NCI-H1092 treated with DMSO at 0.1 percent for 48 hours (cell line): ENCODE data around the gene RER1.

Experiments
- DNase-seq: peaks from one replicate; lab custom pipeline; 2025; lab: John Stamatoyannopoulos, UW

Gene RER1

DNA sequence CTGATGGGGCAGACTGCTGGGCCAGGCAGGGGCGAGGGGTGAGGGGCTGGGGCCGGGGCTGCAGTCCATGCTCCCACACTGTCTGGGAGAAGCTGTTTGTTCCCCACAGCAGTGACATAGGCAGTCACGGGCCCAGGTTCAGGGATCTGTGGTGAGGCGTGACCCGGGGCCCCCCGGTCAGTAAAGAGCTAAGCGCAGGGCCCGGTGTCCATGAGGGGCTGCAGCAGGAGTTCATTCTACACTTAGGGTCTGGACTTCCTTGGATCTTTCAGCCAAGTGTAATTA is 16.3 kb downstream of the RER1 start:
- DNase-seq, result no peak

DNA sequence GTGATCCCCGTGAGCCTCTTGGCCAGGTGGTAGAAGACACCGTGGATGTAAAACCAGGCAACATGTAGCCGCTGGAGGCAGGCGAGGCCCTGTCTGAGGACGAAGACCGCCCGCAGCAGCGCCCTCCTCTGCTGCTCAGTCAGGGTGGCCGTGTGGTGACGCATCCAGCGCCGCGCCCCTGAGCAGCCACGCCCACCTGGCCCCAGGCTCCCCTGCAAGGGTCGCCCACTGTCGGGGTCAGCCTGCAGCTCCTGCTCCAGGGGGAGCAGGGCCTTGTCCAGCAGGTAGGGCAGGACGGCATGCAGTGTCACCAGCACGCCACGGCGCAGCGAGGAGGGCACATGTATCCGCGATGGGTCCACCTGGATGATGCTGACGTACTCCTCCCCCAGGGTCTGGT is 16.8 kb downstream of the RER1 start:
- no peak for DNase-seq

DNA sequence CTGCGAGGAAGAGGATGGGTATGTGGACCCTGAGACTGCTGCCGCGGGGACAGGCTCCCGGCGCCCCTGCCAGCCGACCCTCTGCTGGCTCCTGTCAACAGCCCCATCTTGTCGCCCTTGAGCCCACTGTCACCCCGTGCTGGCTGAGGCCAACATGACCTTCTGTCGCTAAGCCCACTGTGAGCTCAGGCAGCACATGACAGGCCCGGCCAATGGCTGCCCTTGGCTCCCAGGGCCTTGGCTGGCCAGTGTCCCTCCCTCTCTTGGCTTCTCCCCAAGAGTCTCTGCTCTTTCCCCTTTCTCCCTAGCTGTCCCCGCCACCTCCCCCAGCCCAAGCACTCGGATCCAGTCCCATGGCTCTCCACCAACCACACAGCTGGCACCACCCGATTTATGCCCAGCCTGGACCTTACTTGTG is 17.2 kb downstream of the RER1 start:
- no peak for DNase-seq

DNA sequence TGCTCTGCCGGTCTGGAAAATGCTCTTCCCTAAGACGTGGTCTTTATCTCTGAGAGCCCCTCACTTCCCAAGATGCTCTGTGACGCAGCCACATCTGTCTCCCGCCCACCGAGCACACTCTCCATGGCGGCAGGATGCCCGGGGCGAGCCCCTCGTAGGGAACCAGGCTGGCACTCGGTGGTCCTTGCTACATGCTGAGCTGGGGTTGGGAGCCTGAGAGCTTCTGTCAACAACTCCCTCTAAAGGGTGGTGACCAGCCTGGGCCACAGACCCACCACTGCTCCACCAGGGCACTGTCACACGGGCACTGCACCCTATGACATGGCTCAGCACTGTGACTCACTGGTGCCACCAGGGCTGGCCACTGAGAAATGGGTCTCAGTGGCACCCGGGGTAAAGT is 18.1 kb downstream of the RER1 start:
- DNase-seq, result no peak

DNA sequence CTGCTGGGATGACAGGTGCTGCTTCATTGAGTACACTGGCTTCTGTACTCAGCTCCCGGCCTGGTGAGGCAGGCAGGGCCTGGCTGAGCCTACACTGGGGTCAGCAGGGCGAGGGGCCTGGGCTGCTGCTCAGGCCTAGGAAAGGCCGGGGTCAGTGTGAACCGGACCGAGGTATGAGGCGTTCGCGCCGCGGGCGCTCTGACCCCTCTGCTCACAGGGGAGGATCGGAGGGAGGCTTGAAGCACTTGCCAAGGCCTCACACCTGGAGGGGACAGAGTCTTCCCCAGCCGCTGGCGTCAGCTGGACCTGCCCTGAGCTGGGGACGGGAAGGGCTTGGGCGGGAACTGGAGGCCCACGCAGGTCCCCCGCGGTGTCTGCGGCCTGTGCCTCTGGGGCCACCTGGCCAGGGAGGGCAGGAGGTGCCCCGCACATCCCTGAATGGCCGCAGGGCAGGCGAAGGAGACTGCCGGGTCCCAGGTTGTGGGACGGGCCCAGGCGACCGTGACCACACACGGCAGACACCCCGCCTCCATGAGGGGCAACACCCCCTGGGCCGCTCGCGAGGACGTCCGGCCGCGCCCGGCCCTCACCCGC is 20.3 kb downstream of the RER1 start:
- no peak for DNase-seq

DNA sequence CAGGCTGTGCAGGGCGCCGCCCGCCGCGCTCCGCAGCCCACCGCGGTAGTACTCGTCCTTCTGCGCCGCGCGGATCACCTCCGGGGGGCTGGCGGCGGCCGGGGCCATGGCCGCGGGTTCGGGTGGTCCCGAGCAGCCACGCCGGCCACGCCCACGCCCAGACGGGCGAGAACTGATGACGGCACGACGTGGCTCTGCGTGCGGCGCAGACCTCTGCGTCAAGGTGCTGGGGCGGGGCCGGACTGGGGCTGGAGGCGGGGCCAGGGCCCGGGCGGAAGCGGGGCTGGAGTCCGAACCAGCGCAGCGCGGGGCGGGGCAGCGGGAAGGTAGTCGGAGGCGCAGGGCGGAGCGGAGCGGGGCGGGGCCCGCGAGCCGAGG is 20.7 kb downstream of the RER1 start, which contains the start of gene PEX10:
TSS of gene PEX10 (minus strand) at position 170 of the 378 bp plus-strand sequence. CDS start at position 108, 62 bp downstream.
- DNase-seq, result peak; percentile 89

DNA sequence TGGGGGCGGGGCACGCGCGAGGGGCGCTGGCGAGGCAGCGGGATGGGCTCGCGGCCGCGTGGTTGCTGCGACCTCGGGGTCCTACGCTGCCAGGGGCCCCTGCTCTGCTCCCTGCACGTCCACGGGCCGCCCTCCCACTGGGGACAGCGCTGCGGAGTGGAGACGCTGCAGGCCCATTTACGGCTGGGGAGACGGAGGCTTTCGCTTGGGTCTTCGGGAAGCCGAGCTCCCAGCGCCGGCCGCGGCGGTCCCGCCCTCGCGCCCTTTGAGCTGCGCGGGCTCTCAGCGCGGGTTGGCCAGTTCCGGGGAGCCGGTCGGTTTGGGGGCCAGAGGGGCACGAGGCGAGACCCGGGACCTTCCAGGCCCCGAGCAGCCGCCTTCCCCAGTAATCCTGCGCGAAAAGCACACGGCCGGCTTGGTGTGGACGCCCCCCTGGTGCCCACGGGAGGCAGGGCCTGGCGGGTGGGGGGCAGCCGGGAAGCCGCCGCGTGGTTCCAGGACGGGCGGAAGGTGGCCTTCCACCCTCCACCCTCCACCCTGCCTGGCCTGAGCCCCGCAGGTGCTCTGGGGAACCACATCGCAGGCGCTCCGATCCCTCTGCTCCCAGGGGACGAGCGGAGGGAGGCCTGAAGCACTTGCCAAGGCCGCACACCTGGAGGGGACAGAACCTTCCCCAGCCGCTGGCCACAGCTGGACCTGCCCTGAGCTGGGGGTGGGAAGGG is 21.3 kb downstream of the RER1 start:
- no peak for DNase-seq

DNA sequence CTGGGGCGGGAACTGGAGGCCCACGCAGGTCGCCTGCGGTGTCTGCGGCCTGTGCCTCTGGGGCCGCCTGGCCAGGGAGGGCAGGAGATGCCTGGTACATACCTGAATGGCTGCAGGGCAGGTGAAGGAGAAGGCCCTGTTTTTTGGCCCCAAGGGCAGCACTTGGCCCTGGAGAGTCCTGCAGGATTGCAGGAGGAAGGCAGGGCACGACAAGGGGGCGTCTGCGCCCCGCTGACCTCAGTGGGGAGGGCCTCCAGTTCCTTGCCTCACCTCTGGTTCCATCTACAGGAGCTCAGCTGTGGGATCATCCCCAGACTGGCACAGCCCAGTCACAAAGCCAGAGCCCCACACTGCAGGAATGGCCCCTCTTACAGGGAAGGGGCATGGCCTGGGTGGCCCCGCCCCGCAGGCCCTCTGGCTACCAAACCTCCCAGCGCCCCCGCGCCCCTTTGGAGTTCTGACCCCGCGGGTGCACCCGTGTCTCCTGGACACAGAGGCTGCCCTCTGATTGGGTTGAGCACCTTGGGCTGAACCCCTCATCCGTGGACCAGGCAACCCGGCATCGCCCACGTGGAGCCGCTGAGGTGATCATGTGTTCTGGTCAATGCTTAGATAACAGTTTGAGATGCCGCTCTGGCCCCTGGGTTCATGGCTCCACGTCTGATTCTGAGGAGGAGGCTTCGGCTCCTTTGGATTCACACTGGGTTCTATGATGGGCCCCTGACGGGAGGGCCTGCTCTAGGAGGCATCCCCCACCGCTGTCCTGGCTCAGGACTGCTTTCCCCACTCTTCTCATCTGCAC is 22.1 kb downstream of the RER1 start:
- DNase-seq, result no peak

DNA sequence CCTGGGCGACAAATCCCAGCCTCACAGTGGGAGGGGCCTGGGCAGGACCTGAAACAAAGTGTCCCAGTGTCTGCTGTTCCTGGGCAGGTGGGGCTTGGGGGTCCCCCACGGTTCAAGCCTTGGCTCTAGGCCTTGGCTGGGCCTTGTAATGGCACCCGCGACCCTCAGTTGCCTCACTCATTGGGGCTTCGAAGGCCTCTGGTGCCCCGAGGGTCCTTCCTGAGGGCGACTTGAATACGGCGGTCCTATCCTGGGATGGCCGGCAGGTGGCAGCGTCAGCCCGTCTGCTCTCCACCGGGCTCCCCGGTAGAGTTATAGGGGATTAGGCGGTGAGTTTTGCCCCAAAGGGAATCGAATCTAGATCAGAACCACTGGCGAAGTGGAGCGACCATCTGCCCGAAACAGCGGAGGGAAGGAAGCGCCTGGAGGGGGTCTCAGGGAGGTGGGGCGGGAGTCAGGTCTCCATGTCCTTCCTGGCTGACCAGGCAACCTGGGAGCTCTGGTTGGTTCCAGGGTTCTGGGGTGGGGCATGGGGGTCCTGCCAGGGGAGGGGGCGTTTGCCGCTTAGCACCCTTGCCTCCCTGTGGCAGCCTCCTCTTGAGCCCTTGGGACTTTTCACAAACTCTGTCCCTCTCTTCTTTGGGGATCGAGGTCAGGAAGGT is 22.8 kb downstream of the RER1 start:
- peak; percentile 16 for DNase-seq

DNA sequence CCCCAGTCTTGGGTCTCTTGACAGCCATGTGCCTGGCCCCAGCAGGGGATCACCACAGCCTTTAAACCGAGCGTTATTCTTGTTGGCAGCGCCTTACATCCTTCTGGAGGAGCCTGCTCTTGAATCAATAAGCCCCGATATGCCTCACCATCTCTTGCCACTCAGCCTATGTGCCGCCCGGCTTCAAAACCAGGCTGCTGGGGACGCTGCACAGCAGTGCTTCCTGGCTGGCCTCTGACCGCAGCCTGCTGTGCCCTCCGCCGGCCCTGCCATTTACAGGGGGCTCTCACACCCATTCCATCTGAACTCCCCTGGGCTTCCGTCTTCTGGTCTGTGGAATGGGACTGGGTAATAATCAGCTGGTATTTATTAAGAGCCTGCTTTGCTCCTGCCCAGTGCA is 23.7 kb downstream of the RER1 start:
- DNase-seq, result no peak

DNA sequence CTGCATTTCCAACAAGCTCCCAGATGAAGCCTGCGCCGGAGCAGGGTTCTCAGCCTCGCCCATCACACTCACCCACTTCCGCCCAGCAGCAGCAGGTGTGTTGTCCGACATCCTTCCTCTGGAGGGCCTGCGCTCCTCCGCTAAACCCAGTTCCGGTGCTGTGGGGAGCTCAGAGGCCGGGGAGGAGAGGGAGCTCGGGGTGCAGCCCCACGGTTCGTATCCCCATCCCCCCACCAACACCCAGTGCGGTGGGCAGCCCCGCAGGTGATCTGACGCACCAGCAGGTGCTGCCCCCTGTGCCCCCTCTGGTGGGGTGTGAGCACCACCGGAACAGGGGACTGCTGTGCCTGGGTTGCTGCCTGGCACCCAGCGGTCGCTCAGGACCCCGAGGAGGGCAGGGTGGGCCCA is 24.2 kb downstream of the RER1 start:
- DNase-seq, result no peak

DNA sequence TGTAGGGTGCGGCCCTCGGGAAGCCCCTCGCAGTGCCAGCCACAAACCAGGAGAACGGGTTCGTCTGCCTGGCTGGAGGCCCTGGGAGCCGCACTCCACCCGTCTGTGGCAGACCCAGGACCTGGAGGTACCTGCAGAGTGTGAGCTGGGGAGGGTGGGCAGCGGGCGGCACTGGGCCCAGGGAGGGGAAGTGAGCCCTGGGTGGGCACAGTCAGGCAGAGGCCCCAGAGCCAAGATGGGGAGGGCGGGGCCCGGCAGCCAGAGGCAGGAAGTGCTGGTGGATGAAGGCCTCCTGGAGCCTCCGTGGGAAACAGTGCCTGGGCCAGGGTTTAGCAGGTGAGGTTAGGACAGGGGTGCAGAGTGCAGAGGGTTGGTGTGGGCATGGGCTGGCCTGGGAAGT is 24.8 kb downstream of the RER1 start:
- no peak for DNase-seq

DNA sequence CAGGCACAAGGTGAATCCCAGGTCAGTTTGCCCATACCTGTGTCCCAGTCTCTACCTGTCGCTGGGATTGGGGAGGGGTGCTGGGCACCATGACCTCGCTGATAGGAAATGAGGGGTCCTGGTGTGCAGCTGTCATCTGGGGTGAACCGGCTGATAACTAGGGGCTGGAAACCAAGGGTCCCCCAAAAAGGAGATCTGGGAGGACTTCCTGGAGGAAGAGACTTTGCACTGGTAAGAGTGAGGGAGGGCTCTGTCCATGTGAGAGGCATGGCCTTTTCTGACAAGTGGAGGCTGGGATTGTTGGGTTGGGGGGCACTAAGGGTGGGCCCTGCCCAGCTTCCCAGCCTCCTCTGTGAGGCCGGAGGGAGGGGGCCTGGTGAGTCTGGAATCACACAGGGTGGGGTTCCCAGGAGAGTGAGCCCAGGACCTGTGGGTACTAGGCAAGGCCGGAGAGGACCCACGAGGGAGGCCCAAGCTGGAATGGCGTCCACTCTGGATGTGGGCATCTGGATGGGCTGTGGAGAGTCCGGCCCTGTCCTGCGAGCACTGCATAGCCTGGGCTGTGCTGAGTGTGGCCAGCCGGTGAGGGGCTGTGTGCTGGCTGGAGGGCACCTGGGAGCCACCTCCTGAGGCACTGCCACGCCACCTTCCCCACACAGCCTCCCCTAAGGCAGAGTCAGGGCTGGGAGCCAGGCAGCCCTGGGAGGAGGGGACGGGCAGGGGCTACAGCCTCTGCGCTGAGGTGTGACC is 25.6 kb downstream of the RER1 start:
- DNase-seq, result no peak

DNA sequence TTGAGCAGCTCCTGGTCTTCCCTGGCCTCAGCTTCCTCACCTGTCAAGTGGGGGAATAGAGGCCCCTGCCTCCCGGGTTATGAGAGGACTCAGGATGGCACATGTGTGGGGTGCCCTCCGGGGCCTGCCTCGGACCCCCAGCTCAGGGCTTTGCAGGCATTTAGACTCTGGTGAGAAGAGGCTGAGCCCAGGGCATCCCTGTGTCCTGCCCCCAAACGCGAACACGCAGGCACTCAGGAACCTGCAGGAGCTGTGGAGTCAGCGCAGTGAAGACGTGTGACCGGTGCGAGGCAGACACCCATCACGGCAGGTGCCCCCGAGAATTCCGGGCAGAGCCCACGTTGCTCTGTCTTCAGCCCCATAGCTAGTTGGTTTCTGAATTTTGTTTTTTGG is 26.2 kb downstream of the RER1 start:
- DNase-seq, result no peak

DNA sequence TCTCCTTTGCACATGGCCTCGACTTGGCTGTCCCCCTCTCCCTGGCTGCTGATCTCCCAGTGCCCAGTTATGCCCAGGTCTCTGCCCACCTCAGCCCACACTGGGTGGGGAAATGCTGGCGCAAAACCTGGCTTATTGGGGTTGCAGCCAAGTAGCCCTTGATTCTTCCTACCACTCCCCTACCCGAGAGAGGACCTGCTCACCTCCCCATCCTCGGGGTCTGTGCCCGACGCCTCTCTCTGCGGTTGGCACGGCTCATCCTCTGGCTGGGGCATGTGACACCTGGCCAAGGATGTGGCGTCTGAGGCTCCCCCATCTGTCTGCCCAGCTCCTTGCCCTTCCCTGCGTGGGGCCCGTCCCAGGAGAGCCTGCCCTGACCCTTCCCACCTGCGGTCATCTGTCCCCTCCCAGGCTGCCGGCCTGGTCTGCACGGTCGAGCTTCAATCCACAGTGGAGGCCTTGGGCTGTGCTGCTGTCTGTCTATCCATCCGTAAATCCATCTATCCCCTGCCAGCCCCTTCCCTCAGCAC is 27.2 kb downstream of the RER1 start:
- no peak for DNase-seq

DNA sequence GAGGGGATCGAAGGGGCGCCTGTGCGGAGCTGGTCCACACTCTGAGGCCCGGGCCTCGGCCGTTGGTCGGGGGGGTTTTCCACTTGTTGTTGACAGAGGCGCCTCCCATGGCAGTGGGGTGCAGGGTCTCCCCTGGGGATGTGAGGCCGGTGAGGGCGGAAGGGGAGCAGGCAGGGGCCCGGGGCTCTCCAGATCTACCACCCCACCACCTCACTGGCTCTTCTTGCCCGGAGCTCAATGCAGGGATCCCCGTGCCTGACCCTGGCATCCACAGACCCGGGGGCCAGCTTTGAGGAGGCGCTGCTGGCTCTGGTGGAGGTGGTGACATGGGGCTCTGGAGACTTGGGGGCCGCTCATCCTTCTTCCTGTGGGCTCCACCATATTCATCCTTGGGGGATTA is 27.8 kb downstream of the RER1 start:
- no peak for DNase-seq

DNA sequence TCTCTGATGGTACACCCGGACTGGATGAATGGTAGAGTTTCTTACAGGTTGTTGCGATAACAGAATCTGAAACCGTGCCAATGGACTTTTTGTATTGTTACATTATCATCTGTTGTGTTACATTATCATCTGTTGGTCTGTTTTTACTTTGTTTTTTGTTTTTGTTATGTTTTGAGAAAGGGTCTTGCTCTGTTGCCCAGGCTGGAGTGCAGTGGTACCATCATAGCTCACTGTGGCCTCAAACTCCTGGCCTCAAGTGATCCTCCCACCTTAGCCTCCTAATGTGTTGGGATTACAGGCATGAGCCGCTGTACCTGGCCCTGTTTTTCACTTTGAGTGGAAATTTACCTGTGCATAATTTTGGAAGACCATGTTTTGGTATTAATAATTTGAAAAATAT is 30.9 kb downstream of the RER1 start:
- DNase-seq, result no peak

DNA sequence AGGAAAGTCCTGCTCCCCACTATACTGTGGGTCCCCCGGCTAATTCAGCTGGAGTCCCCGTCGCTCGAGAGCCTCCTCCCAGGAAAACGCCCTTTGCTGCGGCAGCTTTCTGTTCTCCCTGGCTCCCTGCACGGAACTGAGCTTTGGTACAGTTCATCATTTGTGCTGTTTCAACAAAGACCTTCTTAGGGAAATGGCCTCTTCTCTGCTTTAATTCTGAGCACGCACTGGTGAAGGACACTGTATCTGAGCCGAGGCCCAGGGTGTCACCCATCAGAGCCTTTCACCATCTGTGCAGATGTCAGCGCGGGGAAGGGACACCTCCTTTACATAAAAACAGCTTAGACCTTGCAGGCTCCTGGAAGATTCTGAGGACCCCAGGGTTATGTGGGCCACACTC is 34.3 kb downstream of the RER1 start:
- DNase-seq, result no peak

DNA sequence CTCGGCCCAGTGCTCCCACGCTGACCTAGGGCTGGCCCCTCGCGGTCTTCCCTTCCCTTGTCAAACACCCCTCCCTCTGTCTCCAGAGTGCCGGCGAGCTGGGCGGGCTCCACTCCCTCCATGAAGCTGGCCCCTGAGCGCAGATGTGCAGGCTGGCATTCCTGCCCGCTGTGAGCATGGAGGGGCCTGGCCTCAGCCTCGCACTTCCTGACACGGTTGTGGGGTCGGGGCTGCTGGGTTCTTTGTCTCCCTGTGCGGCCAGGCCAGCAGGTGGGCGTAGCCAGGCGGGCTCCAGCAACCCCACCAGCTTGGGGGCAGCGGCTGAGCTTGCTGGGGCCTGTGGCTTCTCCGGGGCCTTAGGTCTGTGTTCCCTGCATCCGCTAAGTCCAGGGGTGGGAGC is 34.9 kb downstream of the RER1 start:
- DNase-seq, result no peak

DNA sequence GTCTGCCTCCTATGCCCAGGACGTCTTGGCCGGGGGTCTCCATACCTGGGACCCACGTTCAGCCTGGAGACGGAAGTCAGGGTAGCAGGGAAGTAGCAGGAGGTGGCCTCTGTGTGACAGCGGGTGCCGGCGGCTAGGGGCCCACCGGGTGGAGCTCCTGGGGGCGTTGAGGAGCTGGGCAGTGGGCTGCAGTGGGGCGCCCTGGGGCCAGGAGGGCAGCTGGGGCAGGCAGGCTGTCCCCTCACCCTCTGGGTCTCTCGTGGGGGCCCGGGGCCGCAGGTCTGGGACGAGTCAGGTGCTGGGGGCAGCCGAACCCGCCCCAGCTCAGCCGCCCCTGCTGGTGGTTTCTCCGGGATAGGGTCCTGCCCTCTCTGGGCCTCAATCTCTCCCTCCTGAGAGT is 35.4 kb downstream of the RER1 start:
- no peak for DNase-seq

DNA sequence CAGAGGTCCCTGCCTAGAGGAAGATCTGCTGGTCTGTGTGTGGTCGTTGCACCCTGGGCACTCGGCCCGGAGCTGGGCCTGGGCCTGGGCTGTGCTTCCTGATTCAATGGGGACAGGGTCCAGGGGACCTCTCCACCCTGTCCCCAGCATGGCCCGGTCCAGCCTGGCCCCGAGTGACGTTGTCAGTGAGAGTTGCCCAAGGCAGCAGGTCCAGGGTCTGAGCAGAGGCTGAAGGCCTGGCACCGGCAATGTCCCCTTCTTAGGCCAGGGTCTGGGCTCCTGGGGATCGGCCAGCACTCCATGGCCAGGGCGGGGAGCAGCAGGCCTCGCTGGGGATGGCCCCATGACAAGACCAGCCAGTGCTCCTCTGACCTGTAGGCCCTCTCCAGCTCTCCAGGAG is 36.3 kb downstream of the RER1 start:
- no peak for DNase-seq

DNA sequence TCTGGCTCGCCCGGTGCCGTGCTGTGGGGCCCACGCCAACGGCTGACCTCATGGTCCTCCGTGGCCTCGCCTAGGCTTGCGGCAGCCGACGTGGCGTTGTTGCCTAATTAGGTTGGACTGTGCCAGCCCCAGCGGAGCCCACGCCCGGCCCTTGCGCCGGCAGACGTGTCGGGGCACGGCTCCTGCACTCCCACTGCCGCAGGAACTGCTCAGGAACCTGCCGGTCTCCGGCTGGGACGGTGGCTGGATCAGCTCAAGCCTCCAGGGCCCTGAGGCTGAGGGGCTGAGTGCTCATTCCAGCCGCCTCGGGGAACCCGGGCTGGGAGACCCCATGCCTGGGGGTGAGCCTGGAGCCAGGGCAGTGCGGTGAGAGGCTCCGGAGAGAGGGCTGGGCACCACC is 36.8 kb downstream of the RER1 start:
- no peak for DNase-seq
